Subcutaneous abdominal adipose tissue (tissue), 5 donors: ENCODE measurements around the gene RSRC1.

Source experiments
- H3K27ac ChIP-seq: one replicate; pipeline ENCODE4 v1.7.0; 2013; ENCODE audit warnings: low read depth, mild to moderate bottlenecking, inconsistent platforms, low read length, moderate library complexity
- H3K27me3 ChIP-seq, 5 donors: one replicate each; pipeline ENCODE4 v1.7.0; 2013; ENCODE audit warnings: low read length in 5 of 5, inconsistent platforms in 1 of 5; ENCODE audit not compliant: control insufficient read depth in 5 of 5, insufficient read depth in 4 of 5
- H3K36me3 ChIP-seq, 5 donors: one replicate each; pipeline ENCODE4 v1.7.0; 2013; ENCODE audit warnings: low read length in 5 of 5; ENCODE audit not compliant: control insufficient read depth in 5 of 5, insufficient read depth in 5 of 5
- H3K4me1 ChIP-seq, 5 donors: one replicate each; pipeline ENCODE4 v1.7.0; 2013; ENCODE audit warnings: low read length in 5 of 5, mild to moderate bottlenecking in 3 of 5, moderate library complexity in 1 of 5; ENCODE audit not compliant: control insufficient read depth in 5 of 5, insufficient read depth in 5 of 5
- H3K4me3 ChIP-seq, 5 donors: one replicate each; pipeline ENCODE4 v1.7.0; 2013; ENCODE audit warnings: low read length in 5 of 5, low read depth in 1 of 5
- H3K9ac ChIP-seq, 5 donors: one replicate each; pipeline ENCODE4 v1.7.0; 2013; ENCODE audit warnings: low read length in 5 of 5, mild to moderate bottlenecking in 4 of 5, moderate library complexity in 3 of 5
- H3K9me3 ChIP-seq, 5 donors: one replicate each; pipeline ENCODE4 v1.7.0; 2013; ENCODE audit warnings: low read length in 5 of 5; ENCODE audit not compliant: control insufficient read depth in 5 of 5
- donor health status: healthy.
- donor health status: healthy.
- donor health status: healthy.
- donor health status: healthy.
- donor health status: healthy.

RSRC1 gene

DNA sequence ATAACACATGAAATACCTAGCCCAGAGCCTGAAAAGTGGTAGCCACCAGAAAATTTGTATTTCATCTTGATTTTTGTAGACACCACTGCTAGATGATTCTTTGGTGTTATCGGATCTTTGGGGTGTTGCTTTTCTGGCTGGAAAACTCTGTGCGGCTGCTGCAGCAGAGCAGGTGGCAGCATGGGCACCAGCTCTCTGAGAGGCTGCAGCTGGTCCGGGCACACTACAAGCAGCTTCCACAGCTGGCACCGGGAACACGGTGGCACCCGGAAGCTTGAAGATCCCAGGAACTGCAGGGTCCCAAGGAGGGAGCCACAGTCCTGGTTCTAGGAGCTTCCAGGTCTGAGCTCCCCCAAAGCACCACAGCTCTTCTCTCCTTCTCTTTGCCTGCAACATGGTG lies 249.4 kb downstream of the RSRC1 start:
- Histone ChIP-seq H3K27ac (no peak overlapping the region), H3K36me3 (peaks cover 0 to 11% (median 5%) of the 10 kb centered on the region in 5 donors), H3K9ac (no peak overlapping the region), H3K4me3 (no peak overlapping the region), H3K9me3 (peaks cover 0 to 7% (median 0%) of the 10 kb centered on the region in 5 donors), H3K4me1 (no peaks in the 10 kb centered on the region), H3K27me3 (no peaks in the 10 kb centered on the region)

DNA sequence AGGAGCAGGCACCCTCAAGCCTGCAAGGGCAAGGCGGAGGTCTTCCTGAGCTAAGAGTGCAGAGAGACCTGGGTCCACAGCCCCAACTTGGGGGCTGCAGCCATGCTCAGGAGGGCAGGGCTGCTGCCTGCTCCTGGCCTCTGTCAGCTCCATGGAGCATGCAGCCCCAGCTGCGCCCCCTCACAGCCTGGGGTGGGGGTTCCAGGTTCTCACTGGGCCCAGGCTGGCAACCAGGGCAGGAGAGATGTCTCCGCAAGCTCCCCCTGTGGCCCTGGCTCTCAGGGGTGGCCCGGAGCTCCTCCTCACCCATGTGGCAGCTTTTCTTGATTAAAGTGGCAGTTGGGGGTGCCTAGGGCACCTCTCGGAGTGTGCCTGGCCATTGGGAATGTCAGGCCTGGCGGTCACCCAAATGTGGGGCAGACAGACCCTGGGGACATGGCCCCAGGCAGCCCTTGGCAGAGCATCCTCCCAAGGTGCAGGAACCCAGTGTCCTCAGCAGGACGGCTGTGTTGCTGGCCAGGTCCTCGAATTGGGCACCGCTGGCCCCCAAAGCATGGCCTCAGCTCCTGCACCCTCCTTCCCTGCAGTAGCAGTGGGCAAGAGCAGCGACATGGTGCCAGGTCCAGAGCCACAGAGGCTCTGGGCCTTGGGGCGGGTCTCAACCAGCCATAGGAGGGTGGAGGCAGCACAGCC lies 251.0 kb downstream of the RSRC1 start:
- Histone ChIP-seq H3K9me3 (peaks cover 0 to 7% (median 0%) of the 10 kb centered on the region in 5 donors), H3K27ac (no peak overlapping the region), H3K27me3 (no peaks in the 10 kb centered on the region), H3K36me3 (peaks cover 0 to 11% (median 5%) of the 10 kb centered on the region in 5 donors), H3K9ac (no peak overlapping the region), H3K4me3 (no peak overlapping the region), H3K4me1 (no peaks in the 10 kb centered on the region)

DNA sequence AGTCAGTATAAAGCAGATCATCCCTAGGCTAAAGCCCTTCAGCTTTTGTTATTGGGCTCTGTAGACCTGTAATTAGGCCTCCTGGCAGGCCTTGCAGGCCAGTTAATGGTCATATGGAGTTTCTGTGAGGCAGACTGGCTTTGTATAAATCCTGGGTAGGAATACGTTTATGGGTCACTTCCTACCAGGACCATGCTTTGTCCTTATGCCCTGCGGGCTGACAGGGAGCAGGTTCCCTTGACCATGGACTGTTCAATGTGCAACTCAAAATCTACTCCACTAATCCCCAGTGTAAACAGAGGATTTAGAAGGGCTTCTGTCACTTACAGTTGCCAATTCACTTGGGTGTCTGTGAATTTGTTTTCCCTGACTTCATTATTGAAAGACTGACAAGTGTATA lies 258.4 kb downstream of the RSRC1 start:
- Histone ChIP-seq H3K4me3 (no peak overlapping the region), H3K36me3 (no peaks in the 10 kb centered on the region), H3K9me3 (no peaks in the 10 kb centered on the region), H3K27ac (no peak overlapping the region), H3K4me1 (no peaks in the 10 kb centered on the region), H3K27me3 (no peaks in the 10 kb centered on the region), H3K9ac (no peak overlapping the region)

DNA sequence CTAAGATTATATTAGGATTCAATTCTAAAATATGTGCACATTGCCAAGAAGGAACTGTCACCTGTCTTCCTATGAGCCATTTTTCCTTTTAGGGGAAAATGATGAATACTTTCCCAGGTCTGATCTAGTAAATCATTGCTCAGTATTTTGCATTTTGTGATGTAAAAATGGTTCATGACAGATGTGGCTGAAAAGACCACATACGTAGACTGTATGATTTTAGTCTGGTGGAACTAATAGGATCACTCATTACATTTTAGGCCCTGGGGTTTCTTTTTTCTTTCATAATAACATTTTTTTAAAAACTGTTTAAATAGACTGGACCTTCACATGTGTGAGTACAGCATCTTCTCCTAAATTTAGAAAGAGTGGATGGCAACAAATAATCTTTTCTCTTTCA lies 259.4 kb downstream of the RSRC1 start:
- H3K9ac ChIP-seq: no peak overlapping the region

DNA sequence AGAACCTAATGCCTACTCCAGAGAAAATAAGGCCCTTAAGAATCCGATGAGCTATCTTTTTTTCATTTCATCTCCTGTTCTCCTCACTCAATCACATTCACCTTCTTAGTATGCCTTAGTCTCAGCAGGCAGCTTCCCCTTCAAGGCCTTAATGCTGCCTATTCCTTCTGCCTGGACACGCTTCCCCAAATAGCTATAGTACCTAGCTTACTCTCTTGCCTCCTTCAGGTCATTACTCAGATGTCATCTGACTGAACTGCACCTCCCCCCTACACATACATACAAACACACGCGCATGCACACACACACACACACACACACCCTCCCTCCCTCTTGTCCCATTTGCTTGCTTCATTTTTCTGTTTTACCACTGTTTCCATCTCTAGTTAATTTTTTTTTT lies 269.6 kb downstream of the RSRC1 start:
- Histone ChIP-seq H3K27ac (no peak overlapping the region), H3K4me1 (no peaks in the 10 kb centered on the region), H3K36me3 (no peaks in the 10 kb centered on the region), H3K4me3 (no peak overlapping the region), H3K27me3 (no peaks in the 10 kb centered on the region), H3K9ac (no peak overlapping the region), H3K9me3 (no peaks in the 10 kb centered on the region)

More for the DNA sequence above, 259.4 kb downstream of the RSRC1 start:
- Histone ChIP-seq H3K36me3 (no peaks in the 10 kb centered on the region), H3K4me1 (no peaks in the 10 kb centered on the region), H3K4me3 (no peak overlapping the region), H3K9me3 (no peaks in the 10 kb centered on the region), H3K27me3 (no peaks in the 10 kb centered on the region), H3K27ac (no peak overlapping the region)

DNA sequence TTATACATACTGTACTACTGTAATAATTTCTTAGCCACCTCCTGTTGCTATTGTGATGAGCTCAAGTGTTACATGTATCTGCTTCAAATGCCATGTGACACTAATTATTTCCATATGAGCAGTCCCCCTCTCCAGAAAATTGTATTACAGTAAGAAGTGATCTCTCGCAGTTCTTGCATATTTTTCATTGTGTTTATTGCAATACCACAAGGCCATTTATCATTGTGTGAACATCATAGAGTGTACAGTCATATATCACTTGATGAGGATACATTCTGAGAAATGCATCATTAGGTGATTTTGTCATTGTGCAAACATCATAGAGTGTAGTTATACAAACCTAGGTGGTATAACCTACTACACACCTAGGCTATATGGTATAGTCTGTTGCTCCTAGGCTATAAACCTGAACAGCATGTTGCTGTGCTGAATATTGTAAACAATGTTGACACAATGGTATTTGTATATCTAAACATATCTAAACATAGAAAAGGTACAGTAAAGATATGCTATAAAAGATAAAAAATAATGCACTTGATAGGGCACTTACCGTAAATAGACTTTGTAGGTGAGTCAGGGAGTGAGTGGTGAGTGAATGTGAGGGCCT lies 271.5 kb downstream of the RSRC1 start:
- H3K9ac ChIP-seq: no peak overlapping the region

DNA sequence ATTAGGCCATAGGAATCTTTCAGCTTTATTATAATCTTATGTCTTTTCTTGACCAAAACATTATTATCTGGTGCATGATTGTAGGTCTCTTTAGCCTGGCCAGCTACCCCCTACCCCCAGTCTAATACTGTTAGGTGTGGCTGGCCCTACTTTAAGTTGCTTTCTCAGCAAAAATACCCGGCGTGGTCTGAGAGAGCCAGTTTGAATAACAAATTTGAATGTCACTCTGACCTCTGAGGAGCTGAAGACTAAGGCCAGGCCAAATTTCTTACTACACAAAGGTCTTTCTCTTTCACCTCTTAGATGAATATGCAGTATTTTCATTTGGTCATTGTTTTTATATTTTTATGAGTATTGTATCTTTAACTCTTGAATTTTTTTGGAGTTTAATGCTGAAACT lies 272.6 kb downstream of the RSRC1 start:
- no peaks in the 10 kb centered on the region for H3K9me3 ChIP-seq

More for the DNA sequence above, 271.5 kb downstream of the RSRC1 start:
- H3K27ac ChIP-seq: no peak overlapping the region
- no peaks in the 10 kb centered on the region for H3K27me3 ChIP-seq
- no peaks in the 10 kb centered on the region for H3K9me3 ChIP-seq
- no peaks in the 10 kb centered on the region for H3K36me3 ChIP-seq
- no peak overlapping the region for H3K4me3 ChIP-seq
- no peaks in the 10 kb centered on the region for H3K4me1 ChIP-seq

DNA sequence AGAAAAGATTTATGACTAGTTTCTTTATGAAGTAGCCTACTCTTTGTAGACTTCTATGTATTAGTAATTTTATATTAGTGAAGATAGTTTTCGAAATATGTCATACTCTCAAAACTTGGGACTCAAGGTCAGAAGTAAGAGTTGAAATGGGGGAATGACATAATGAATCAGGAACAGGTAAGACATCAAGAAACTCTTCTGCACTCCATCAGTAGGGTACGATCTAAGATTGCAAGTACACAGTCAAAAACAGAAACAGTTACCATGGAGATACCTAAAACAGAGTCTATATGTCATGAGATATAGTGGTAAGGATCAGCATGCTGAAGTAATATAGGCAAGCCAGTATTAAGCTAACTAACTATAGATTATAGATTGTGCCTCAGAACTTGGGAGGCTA lies 274.1 kb downstream of the RSRC1 start:
- Histone ChIP-seq H3K4me3 (no peak overlapping the region), H3K9me3 (no peaks in the 10 kb centered on the region), H3K27ac (no peak overlapping the region), H3K36me3 (no peaks in the 10 kb centered on the region), H3K4me1 (no peaks in the 10 kb centered on the region), H3K27me3 (no peaks in the 10 kb centered on the region), H3K9ac (no peak overlapping the region)

More for the DNA sequence above, 272.6 kb downstream of the RSRC1 start:
- Histone ChIP-seq H3K36me3 (no peaks in the 10 kb centered on the region), H3K9ac (no peak overlapping the region), H3K27ac (no peak overlapping the region), H3K27me3 (no peaks in the 10 kb centered on the region), H3K4me3 (no peak overlapping the region), H3K4me1 (no peaks in the 10 kb centered on the region)

DNA sequence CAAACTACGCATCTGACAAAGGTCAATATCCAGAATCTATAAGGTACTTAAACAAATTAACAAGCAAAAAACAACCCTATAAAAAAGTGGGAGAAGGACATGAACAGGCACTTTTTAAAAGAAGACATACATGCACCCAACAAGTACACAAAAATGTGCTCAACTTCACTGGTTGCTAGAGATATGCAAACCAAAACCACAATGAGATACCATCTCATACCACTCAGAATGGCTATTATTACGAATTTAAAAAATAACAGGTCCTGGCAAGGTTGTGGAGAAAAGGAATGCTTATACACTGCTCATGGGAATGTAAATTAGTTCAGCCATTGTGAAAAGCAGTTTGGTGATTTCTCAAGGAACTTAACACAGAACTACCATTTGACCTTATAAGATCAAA lies 285.5 kb downstream of the RSRC1 start:
- H3K9me3 ChIP-seq: peaks cover 0 to 5% (median 0%) of the 10 kb centered on the region in 5 donors
- H3K27ac ChIP-seq: no peak overlapping the region
- H3K4me1 ChIP-seq: no peaks in the 10 kb centered on the region
- H3K9ac ChIP-seq: no peak overlapping the region
- no peaks in the 10 kb centered on the region for H3K36me3 ChIP-seq
- H3K27me3 ChIP-seq: no peaks in the 10 kb centered on the region
- H3K4me3 ChIP-seq: no peak overlapping the region

DNA sequence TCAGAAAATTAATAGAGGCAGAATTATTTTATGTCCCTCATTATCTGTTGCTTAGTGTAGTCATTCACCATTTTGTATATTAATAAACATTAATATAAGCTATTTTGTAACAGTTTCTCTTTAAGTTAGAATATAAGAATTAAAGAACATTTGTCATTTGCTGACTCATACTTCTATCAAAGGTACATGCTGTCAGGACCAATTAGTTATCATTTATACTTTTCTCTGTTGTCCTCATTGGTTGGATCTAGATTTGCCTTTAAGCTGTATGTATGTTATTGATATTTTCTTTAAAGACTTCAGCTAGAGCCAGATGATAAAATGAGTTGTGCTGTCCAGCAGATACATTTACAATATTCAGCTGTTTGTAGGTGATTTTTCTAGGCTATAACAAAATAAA lies 292.7 kb downstream of the RSRC1 start:
- Histone ChIP-seq H3K9me3 (no peaks in the 10 kb centered on the region), H3K4me1 (no peaks in the 10 kb centered on the region), H3K27me3 (no peaks in the 10 kb centered on the region)

More for the DNA sequence above, 292.7 kb downstream of the RSRC1 start:
- Histone ChIP-seq H3K36me3 (no peaks in the 10 kb centered on the region), H3K27ac (no peak overlapping the region), H3K9ac (no peak overlapping the region), H3K4me3 (no peak overlapping the region)
